Measurements from ENCODE around the gene GDPD5. TPM values are rescaled to one million over a fixed set of nuclear protein-coding genes. Genes with fewer than 3 reads are reported as not detected.

The GDPD5 gene
- total RNA-seq, 1 experiment from 2014 or later, result 7.8 TPM

DNA sequence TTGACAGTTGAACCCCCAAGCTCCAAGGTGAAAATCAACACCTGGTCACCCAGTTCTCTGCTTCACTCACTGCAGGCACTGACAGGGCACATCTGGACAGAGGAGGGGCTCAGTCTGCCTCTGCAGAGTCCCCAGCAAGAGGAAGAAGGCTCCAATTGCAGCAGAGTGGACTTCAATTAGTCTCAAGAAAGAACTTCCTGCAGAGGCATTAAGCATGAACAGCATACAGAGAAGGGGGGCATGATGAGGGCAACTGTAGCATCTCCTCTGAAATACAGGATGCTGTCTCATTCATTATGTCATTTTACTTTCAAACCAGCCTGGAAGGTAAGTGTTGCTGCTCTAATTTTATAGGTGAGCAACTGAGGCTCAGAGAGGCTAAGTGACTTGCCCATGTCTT, 11.1 kb downstream of the GDPD5 start:
- no peak overlapping the region for H3K14ac ChIP-seq (ENCODE audit: insufficient read depth, low read length)
- H4K91ac ChIP-seq (ENCODE audit: insufficient read length, low read depth, low read length), result no peak overlapping the region
- H3K18ac ChIP-seq (ENCODE audit: insufficient read length, low read depth, low read length), result no peak overlapping the region
- H3K4me1 ChIP-seq (ENCODE audit: insufficient read depth, low read length), result no peaks in the 10 kb centered on the region
- no peaks in the 10 kb centered on the region for H4K20me1 ChIP-seq (ENCODE audit: control insufficient read depth, insufficient read depth, insufficient read length)
- DNase-seq, result no peak
- H4K8ac ChIP-seq (replicated peaks; ENCODE audit: insufficient read length, low read depth, low read length), result no peak overlapping the region
- Mint-ChIP-seq H3K27me3 (ENCODE audit: low read depth) (peaks cover 2% of the 10 kb centered on the region; the same call in 1 of the 2 replicates), H3K9me3 (no peaks in the 10 kb centered on the region; a peak in 1 of 5 replicates), H3K27ac (no peak overlapping the region; a peak in 2 of 7 replicates), H3K4me3 (no peak overlapping the region), H3K4me1 (peaks cover 12 to 19% of the 10 kb centered on the region in 2 experiments), H3K36me3 (ENCODE audit: insufficient read depth in 1 of 3, low read depth in 3 of 3) (no peaks in the 10 kb centered on the region)
- H2BK20ac ChIP-seq (ENCODE audit: low read depth, low read length, poor library complexity, severe bottlenecking), result no peak overlapping the region
- H3K27me3 ChIP-seq (ENCODE audit: insufficient read depth, low read length), result no peaks in the 10 kb centered on the region
- no peak overlapping the region for H3K56ac ChIP-seq (ENCODE audit: insufficient read length, low read depth, low read length)
- H2BK12ac ChIP-seq (ENCODE audit: insufficient read length, low read depth, low read length), result no peak overlapping the region
- H3K4ac ChIP-seq (ENCODE audit: low read depth, low read length), result no peak overlapping the region
- H4K5ac ChIP-seq (ENCODE audit: insufficient read length, low read depth, low read length), result no peak overlapping the region
- H3K79me1 ChIP-seq (ENCODE audit: insufficient read depth, low read depth, low read length, poor library complexity, severe bottlenecking), result no peaks in the 10 kb centered on the region
- no peaks in the 10 kb centered on the region for H3K9me3 ChIP-seq (ENCODE audit: control insufficient read depth, low read depth, low read length)
- no peak overlapping the region for H2BK120ac ChIP-seq (ENCODE audit: low read depth, low read length, poor library complexity, severe bottlenecking)
- no peak overlapping the region for H2AFZ ChIP-seq (ENCODE audit: low read length)
- H3K9ac ChIP-seq (ENCODE audit: extremely low read depth, insufficient read length, low read length), result no peak overlapping the region
- no peak overlapping the region for H3K23ac ChIP-seq (ENCODE audit: insufficient read length, low read depth, low read length)
- no peak overlapping the region for H3T11ph ChIP-seq (ENCODE audit: low read length)
- H2BK5ac ChIP-seq (ENCODE audit: insufficient read length, low read length), result no peak overlapping the region
- no peak overlapping the region for H3K4me2 ChIP-seq (ENCODE audit: insufficient read depth, insufficient read length, low read length)
- H2BK15ac ChIP-seq (ENCODE audit: low read depth, low read length), result no peak overlapping the region
- H3K23me2 ChIP-seq (ENCODE audit: insufficient read length, low read depth, low read length, poor library complexity, severe bottlenecking), result no peaks in the 10 kb centered on the region
- no peak overlapping the region for H2AK5ac ChIP-seq (ENCODE audit: insufficient read length, low read length)
- no peak overlapping the region for H3K27ac ChIP-seq (ENCODE audit: insufficient read length, low read depth, low read length)
- TF ChIP-seq, protein P1, sequence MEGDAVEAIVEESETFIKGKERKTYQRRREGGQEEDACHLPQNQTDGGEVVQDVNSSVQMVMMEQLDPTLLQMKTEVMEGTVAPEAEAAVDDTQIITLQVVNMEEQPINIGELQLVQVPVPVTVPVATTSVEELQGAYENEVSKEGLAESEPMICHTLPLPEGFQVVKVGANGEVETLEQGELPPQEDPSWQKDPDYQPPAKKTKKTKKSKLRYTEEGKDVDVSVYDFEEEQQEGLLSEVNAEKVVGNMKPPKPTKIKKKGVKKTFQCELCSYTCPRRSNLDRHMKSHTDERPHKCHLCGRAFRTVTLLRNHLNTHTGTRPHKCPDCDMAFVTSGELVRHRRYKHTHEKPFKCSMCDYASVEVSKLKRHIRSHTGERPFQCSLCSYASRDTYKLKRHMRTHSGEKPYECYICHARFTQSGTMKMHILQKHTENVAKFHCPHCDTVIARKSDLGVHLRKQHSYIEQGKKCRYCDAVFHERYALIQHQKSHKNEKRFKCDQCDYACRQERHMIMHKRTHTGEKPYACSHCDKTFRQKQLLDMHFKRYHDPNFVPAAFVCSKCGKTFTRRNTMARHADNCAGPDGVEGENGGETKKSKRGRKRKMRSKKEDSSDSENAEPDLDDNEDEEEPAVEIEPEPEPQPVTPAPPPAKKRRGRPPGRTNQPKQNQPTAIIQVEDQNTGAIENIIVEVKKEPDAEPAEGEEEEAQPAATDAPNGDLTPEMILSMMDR (conservative IDR thresholded peaks at IDR 0.05), result no peak
- H3K79me2 ChIP-seq (ENCODE audit: insufficient read depth, low read length), result no peaks in the 10 kb centered on the region
